ENCODE data around the gene SYAP1. TPM values are rescaled to one million over a fixed set of nuclear protein-coding genes. Genes with fewer than 3 reads are reported as not detected.

Gene SYAP1
- total RNA-seq, 1 donor from 2014 or later = 17.0 TPM

Other genes with a start within 250 kb of the SYAP1 start
- not detected in 2 replicates for gene S100G, start 69.5 kb upstream of the SYAP1 start, total RNA-seq
- gene CTPS2, start 6.9 kb upstream of the SYAP1 start, total RNA-seq = 5.0 and 6.3 TPM in 2 replicates
- 12.6 and 13.3 TPM in 2 replicates for gene TXLNG, start 66.9 kb downstream of the SYAP1 start, total RNA-seq
- gene RBBP7, start 150.8 kb downstream of the SYAP1 start, total RNA-seq = 140 and 151 TPM in 2 replicates
- gene REPS2, start 227.0 kb downstream of the SYAP1 start, total RNA-seq = 0.36 TPM in 1 of 2 replicates, not detected in the other

All from T-helper 2 cell treated with Interferon-gamma antibody and Interleukin-4, amounts not matched to agents 100 ng/mL and 5 ng/mL, for 36 hours (primary cell).